Endometrial microvascular endothelial cells (primary cell): ENCODE data around the gene ABHD16A. TPM values are rescaled to one million over a fixed set of nuclear protein-coding genes. Genes with fewer than 3 reads are reported as not detected.

ENCODE experiments used
- in situ Hi-C: cut with HindIII; loops from 2 replicates; pipeline ENCODE4 v1.10.0; 2017; ENCODE audit warnings: low sequenced_read_pairs, low pct_unique_long_range_greater_than_20kb; ENCODE audit errors: inconsistent ontology term
- total RNA-seq: library from RNA; depleted of rRNA; stranded (reverse); fragments of >200 nt; gene quantifications from one replicate; pipeline ENCODE4 v1.2.3, GENCODE V29; 2015; ENCODE audit errors: inconsistent ontology term

The ABHD16A gene
- total RNA-seq, 1 donor from 2014 or later, result 44.8 TPM

GRCh38 chr6:31654574-31655348 is 48.4 kb downstream of the ABHD16A start:
- in situ Hi-C loops, result no loop called here

GRCh38 chr6:31652925-31653724 is 50.0 kb downstream of the ABHD16A start:
- in situ Hi-C loops, result no loop called here

GRCh38 chr6:31651602-31652191 is 51.4 kb downstream of the ABHD16A start:
- in situ Hi-C loops, result no loop called here

- in situ Hi-C loops, result no loop called here
Measured at GRCh38 chr6:31645325-31645724, 57.8 kb downstream of the ABHD16A start.

GRCh38 chr6:31643818-31644454 is 59.2 kb downstream of the ABHD16A start:
- in situ Hi-C loops, result no loop called here

GRCh38 chr6:31642798-31643570 is 60.1 kb downstream of the ABHD16A start:
- in situ Hi-C loops, result no loop called here

GRCh38 chr6:31641370-31641769 is 61.8 kb downstream of the ABHD16A start:
- in situ Hi-C loops, result no loop called here

- in situ Hi-C loops, result no loop called here
Measured at GRCh38 chr6:31640612-31641011, 62.5 kb downstream of the ABHD16A start.

GRCh38 chr6:31639449-31639861 is 63.7 kb downstream of the ABHD16A start:
- in situ Hi-C loops, result no loop called here

- in situ Hi-C loops, result no loop called here
Measured at GRCh38 chr6:31639043-31639442, 64.1 kb downstream of the ABHD16A start.

Other genes with a start within 250 kb of the ABHD16A start
- 26.1 TPM for gene MICB, start 205.2 kb downstream of the ABHD16A start, total RNA-seq
- gene MCCD1, start 174.4 kb downstream of the ABHD16A start, total RNA-seq, result not detected
- 465 TPM for gene DDX39B, start 161.3 kb downstream of the ABHD16A start, total RNA-seq
- gene ATP6V1G2, start 156.7 kb downstream of the ABHD16A start, total RNA-seq, result not detected
- 13.1 TPM for gene NFKBIL1, start 155.7 kb downstream of the ABHD16A start, total RNA-seq
- not detected for gene LTA, start 131.0 kb downstream of the ABHD16A start, total RNA-seq
- gene TNF, start 127.8 kb downstream of the ABHD16A start, total RNA-seq, result not detected
- gene LTB, start 120.9 kb downstream of the ABHD16A start, total RNA-seq, result not detected
- gene LST1, start 117.0 kb downstream of the ABHD16A start, total RNA-seq, result not detected
- not detected for gene NCR3, start 110.3 kb downstream of the ABHD16A start, total RNA-seq
- gene AIF1, start 88.1 kb downstream of the ABHD16A start, total RNA-seq, result not detected
- gene PRRC2A, start 82.6 kb downstream of the ABHD16A start, total RNA-seq, result 79.4 TPM
- gene BAG6, start 50.7 kb downstream of the ABHD16A start, total RNA-seq, result 262 TPM
- gene APOM, start 47.4 kb downstream of the ABHD16A start, total RNA-seq, result 1.9 TPM
- gene C6orf47, start 42.5 kb downstream of the ABHD16A start, total RNA-seq, result 17.2 TPM
- gene GPANK1, start 38.3 kb downstream of the ABHD16A start, total RNA-seq, result 15.2 TPM
- 271 TPM for gene CSNK2B, start 37.2 kb downstream of the ABHD16A start, total RNA-seq
- gene LY6G5B, start 33.3 kb downstream of the ABHD16A start, total RNA-seq, result 1.1 TPM
- 0.93 TPM for gene LY6G5C, start 22.3 kb downstream of the ABHD16A start, total RNA-seq
- not detected for gene LY6G6F, start 3.5 kb upstream of the ABHD16A start, total RNA-seq
- not detected for gene LY6G6D, start 12.0 kb upstream of the ABHD16A start, total RNA-seq
- not detected for gene LY6G6C, start 18.4 kb upstream of the ABHD16A start, total RNA-seq
- gene MPIG6B, start 20.0 kb upstream of the ABHD16A start, total RNA-seq, result not detected
- 64.2 TPM for gene DDAH2, start 26.0 kb upstream of the ABHD16A start, total RNA-seq
- gene CLIC1, start 33.2 kb upstream of the ABHD16A start, total RNA-seq, result 1,067 TPM
- gene MSH5, start 36.7 kb upstream of the ABHD16A start, total RNA-seq, result 7.8 TPM
- gene SAPCD1, start 59.3 kb upstream of the ABHD16A start, total RNA-seq, result not detected
- gene VWA7, start 74.0 kb upstream of the ABHD16A start, total RNA-seq, result not detected
- 101 TPM for gene VARS1, start 92.4 kb upstream of the ABHD16A start, total RNA-seq
- gene LSM2, start 103.6 kb upstream of the ABHD16A start, total RNA-seq, result 172 TPM
- gene HSPA1L, start 112.0 kb upstream of the ABHD16A start, total RNA-seq, result 0.65 TPM
- 171 TPM for gene HSPA1A, start 112.2 kb upstream of the ABHD16A start, total RNA-seq
- gene HSPA1B, start 124.4 kb upstream of the ABHD16A start, total RNA-seq, result 120 TPM
- 94.3 TPM for gene NEU1, start 159.5 kb upstream of the ABHD16A start, total RNA-seq
- gene SLC44A4, start 175.7 kb upstream of the ABHD16A start, total RNA-seq, result 2.6 TPM
- gene EHMT2, start 194.4 kb upstream of the ABHD16A start, total RNA-seq, result 41.2 TPM
- not detected for gene ZBTB12, start 198.8 kb upstream of the ABHD16A start, total RNA-seq
- not detected for gene C2, start 224.4 kb upstream of the ABHD16A start, total RNA-seq
- 1.6 TPM for gene CFB, start 242.8 kb upstream of the ABHD16A start, total RNA-seq